Measurements from ENCODE around the gene NME3. TPM values are rescaled to one million over a fixed set of nuclear protein-coding genes. Genes with fewer than 3 reads are reported as not detected.
"Not testable (repeated sequence)": the region's sequence is repeated elsewhere in the genome, so short reads cannot be mapped to it uniquely, and the experiment has no call there.

The NME3 gene
- total RNA-seq, 4 donors from 2014 or later = 69.3 to 150 (median 126) TPM

DNA sequence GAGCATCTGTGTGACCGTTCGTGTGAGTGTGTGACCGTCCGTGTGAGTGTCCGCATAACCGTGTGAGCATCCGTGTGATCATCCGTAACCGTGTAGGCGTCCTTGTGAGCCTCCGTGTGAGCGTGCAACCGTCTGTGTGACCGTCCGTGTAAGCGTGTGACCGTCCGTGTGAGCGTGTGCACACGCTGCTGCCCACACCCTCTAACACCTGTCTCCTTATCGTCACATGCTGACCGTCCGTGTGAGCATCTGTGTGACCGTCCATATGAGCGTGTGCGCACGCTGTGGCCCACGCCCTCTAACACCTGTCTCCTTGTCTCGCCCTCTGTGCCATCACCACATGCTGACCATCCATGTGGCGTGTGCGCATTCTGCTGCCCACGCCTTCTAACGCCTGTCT, 31.1 kb downstream of the NME3 start:
- peaks cover 0 to 30% (median 0%) of the 10 kb centered on the region in 3 donors for H3K36me3 ChIP-seq
- H3K4me1 ChIP-seq = no peaks in the 10 kb centered on the region

DNA sequence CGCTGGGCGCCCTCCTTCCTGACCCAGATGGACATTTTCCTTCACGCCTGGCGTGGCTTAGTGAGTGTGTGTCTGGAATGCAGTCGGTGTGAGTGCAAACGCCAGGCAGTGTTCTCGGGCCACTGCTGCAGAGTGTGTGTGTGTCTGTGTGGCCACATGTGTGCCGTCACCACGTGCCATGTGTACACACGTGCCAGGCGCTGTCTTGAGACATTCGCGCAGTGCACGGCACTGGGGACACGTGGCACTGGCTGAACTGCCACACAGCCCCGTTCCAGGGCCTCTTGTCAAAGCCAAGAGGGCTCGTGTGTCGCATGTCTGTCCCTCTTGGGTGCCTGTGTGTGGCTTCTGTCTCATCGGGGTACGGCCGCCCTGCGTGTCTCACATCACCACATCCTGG, 36.5 kb downstream of the NME3 start:
- H3K27me3 ChIP-seq = no peaks in the 10 kb centered on the region
- TF ChIP-seq, protein P1, sequence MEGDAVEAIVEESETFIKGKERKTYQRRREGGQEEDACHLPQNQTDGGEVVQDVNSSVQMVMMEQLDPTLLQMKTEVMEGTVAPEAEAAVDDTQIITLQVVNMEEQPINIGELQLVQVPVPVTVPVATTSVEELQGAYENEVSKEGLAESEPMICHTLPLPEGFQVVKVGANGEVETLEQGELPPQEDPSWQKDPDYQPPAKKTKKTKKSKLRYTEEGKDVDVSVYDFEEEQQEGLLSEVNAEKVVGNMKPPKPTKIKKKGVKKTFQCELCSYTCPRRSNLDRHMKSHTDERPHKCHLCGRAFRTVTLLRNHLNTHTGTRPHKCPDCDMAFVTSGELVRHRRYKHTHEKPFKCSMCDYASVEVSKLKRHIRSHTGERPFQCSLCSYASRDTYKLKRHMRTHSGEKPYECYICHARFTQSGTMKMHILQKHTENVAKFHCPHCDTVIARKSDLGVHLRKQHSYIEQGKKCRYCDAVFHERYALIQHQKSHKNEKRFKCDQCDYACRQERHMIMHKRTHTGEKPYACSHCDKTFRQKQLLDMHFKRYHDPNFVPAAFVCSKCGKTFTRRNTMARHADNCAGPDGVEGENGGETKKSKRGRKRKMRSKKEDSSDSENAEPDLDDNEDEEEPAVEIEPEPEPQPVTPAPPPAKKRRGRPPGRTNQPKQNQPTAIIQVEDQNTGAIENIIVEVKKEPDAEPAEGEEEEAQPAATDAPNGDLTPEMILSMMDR (IDR thresholded peaks at IDR 0.05) = no peak
- no peak for TF ChIP-seq POLR2A (IDR thresholded peaks at IDR 0.05)
- no peaks in the 10 kb centered on the region for H3K4me1 ChIP-seq
- peaks cover 0 to 51% (median 0%) of the 10 kb centered on the region in 3 donors for H3K36me3 ChIP-seq
- no peak for DNase-seq
- no peaks in the 10 kb centered on the region for H3K9me3 ChIP-seq
- H3K27ac ChIP-seq = no peak overlapping the region
- no peak overlapping the region for H3K4me3 ChIP-seq

More for the DNA sequence above, 31.1 kb downstream of the NME3 start:
- no peaks in the 10 kb centered on the region for H3K27me3 ChIP-seq
- no peak overlapping the region for H3K4me3 ChIP-seq
- no peaks in the 10 kb centered on the region for H3K9me3 ChIP-seq
- DNase-seq = no peak
- no peak overlapping the region for H3K27ac ChIP-seq
- TF ChIP-seq POLR2A (IDR thresholded peaks at IDR 0.05) = no peak
- TF ChIP-seq, protein P1 (IDR thresholded peaks at IDR 0.05) = no peak

DNA sequence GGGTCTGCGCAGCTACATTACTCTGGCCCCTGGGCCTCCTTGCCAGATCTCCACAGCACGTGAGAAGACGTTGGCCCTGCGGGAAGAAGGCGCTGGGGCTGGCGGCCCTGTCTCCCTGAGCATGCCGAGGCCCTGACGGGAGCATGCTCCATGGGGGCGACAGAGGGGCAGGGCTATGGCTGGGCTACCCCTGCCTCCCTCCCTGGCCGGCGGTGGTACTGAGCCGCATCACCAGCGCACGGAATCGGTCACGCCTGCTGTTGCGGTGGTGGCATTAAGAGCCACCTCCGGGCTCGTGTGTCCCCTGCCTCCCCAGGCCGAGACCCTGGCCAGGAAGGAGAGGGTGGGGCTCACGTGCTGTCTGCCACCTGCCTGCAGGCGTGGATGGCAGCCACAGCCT, 37.2 kb downstream of the NME3 start:
- H3K36me3 ChIP-seq = peaks cover 0 to 58% (median 0%) of the 10 kb centered on the region in 3 donors
- TF ChIP-seq, protein P1 (IDR thresholded peaks at IDR 0.05) = no peak
- TF ChIP-seq POLR2A (IDR thresholded peaks at IDR 0.05) = no peak

DNA sequence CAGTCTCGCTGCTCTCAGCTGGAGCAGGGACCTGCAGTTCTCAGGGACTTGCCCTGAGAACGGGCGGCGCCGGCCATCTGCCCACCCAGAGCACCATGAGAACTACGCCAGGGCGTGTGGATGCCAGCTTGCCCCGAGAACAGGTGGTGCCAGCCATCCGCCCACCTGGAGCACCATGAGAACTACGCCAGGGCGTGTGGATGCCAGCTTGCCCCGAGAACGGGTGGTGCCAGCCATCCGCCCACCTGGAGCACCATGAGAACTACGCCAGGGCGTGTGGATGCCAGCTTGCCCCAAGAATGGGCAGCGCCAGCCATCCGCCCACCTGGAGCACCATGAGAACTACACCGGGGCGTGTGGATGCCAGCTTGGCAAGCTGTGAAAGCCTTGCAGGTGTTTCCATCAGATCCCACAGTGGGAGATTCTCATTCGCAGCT, 38.8 kb downstream of the NME3 start:
- not testable (repeated sequence) for H3K4me1 ChIP-seq, H3K9me3 ChIP-seq, H3K27me3 ChIP-seq, H3K4me3 ChIP-seq, H3K27ac ChIP-seq, DNase-seq
- H3K36me3 ChIP-seq = peaks cover 0 to 73% (median 0%) of the 10 kb centered on the region in 3 donors

More for the DNA sequence above, 37.2 kb downstream of the NME3 start:
- Histone ChIP-seq H3K9me3 (no peaks in the 10 kb centered on the region), H3K4me1 (no peaks in the 10 kb centered on the region), H3K4me3 (no peak overlapping the region), H3K27me3 (no peaks in the 10 kb centered on the region), H3K27ac (no peak overlapping the region)
- no peak for DNase-seq

DNA sequence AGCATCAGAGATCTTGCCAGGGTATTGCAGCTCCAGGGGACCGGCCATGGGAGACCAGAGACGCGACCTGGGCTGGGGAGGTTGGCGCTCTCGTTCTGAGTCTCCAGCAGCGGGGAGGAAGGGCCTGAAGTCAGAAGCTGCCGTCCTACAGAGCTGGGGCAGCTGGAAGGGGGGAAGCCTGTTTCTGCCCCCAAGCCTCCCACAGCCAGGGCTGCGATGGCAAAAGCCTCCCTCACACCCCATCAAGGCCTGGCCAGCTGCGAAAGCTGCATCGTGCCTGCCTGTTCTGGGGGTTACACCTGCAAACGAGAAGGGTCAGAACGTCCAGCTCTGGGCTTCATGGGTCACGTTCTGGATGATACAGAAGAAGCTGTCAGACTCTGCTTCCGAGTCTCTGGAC, 39.3 kb downstream of the NME3 start:
- Histone ChIP-seq H3K4me3 (no peak overlapping the region), H3K27ac (no peak overlapping the region), H3K9me3 (no peaks in the 10 kb centered on the region), H3K27me3 (no peaks in the 10 kb centered on the region), H3K36me3 (peaks cover 0 to 76% (median 0%) of the 10 kb centered on the region in 3 donors), H3K4me1 (no peaks in the 10 kb centered on the region)
- TF ChIP-seq POLR2A (IDR thresholded peaks at IDR 0.05) = no peak
- TF ChIP-seq, protein P1 (IDR thresholded peaks at IDR 0.05) = no peak
- no peak for DNase-seq

DNA sequence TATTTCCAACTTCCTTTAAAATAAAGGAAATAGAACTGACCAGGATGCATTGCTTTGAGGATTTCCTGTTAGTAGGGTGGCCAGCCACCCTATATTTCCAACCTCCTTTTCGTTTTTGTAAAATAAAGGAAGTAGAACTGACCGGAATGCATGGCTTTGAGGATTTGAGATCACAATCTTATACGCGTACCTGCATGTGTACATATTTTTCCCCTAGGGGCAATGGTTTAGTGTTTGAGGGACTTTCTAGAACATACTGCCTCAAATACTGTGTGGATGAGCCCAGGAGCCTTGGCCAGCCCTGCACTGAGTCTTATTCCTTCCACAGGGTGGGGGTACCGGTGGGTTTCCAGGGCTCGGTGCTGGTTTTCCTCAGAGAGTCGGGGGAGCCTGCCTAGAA, 39.7 kb downstream of the NME3 start:
- Histone ChIP-seq H3K9me3 (no peaks in the 10 kb centered on the region), H3K27me3 (no peaks in the 10 kb centered on the region), H3K4me3 (no peak overlapping the region), H3K36me3 (peaks cover 0 to 81% (median 0%) of the 10 kb centered on the region in 3 donors), H3K27ac (no peak overlapping the region), H3K4me1 (no peaks in the 10 kb centered on the region)
- no peak for DNase-seq
- TF ChIP-seq, protein P1 (IDR thresholded peaks at IDR 0.05) = no peak
- TF ChIP-seq POLR2A (IDR thresholded peaks at IDR 0.05) = no peak

Data from Peyer's patch (tissue), 4 donors.